C4-2B (cell line): ENCODE data around the gene LEUTX.

Experiments
- H3K27ac ChIP-seq: fragments of 450-650 bp; 2 replicates; pipeline ENCODE4 v1.5.1; 2017
- ZFX ChIP-seq: fragments of 450-650 bp; IDR thresholded peaks from 2 replicates; pipeline ENCODE4 v1.6.1; 2017
- TF ChIP-seq, protein P1 (sequence below): fragments of 450-650 bp; conservative IDR thresholded peaks from 2 replicates; pipeline ENCODE4 v1.5.1; 2017; ENCODE audit warnings: mild to moderate bottlenecking

The LEUTX gene

DNA sequence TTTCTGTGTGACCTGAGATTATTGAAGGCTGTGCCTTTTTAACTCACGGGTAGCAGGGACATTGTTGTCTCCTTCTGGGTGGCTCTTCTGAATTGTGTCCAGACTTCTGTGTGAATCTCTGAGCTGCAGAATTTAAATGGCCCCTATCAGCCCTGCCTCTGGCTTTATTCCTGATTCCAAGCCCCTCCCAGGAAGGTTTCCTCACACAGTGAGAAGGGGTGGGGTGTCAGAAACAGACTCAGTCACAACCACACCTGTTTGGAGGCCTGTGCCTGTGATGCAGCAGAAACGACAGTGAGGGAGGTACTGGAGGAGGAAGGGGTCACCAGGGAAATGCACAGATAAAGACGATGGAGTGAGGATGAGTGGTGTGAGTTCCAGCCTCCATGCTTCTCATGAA lies 40.8 kb upstream of the LEUTX start, which contains the start of gene CLC:
CLC (minus strand) TSS at position 139 of the 400 bp plus-strand sequence; CDS start at position 62, 77 bp downstream.
- no peak within 1 kb of the TSS for H3K27ac ChIP-seq
- TF ChIP-seq ZFX: no peak
- TF ChIP-seq, protein P1, sequence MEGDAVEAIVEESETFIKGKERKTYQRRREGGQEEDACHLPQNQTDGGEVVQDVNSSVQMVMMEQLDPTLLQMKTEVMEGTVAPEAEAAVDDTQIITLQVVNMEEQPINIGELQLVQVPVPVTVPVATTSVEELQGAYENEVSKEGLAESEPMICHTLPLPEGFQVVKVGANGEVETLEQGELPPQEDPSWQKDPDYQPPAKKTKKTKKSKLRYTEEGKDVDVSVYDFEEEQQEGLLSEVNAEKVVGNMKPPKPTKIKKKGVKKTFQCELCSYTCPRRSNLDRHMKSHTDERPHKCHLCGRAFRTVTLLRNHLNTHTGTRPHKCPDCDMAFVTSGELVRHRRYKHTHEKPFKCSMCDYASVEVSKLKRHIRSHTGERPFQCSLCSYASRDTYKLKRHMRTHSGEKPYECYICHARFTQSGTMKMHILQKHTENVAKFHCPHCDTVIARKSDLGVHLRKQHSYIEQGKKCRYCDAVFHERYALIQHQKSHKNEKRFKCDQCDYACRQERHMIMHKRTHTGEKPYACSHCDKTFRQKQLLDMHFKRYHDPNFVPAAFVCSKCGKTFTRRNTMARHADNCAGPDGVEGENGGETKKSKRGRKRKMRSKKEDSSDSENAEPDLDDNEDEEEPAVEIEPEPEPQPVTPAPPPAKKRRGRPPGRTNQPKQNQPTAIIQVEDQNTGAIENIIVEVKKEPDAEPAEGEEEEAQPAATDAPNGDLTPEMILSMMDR: no peak

DNA sequence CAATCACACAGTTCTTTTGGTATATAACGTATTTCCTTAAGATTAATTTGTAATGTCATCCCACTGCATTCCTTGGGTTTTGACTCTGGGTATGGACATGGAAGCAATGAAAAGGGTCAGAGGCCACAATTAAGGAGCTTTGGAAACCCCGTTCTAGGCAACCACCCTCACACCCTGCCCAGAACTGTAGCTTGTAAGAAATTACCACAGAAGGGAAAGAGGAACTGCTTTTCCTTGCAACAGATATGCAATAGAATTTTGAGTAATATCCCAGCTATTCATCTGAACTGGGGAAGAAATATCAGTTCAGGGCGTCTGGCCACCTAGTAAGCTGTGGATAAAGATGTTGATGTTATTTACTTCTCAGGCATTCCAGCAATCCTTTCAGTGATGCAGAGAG lies 39.8 kb upstream of the LEUTX start:
- no peak overlapping the region for H3K27ac ChIP-seq
- TF ChIP-seq, protein P1: no peak
- TF ChIP-seq ZFX: no peak

DNA sequence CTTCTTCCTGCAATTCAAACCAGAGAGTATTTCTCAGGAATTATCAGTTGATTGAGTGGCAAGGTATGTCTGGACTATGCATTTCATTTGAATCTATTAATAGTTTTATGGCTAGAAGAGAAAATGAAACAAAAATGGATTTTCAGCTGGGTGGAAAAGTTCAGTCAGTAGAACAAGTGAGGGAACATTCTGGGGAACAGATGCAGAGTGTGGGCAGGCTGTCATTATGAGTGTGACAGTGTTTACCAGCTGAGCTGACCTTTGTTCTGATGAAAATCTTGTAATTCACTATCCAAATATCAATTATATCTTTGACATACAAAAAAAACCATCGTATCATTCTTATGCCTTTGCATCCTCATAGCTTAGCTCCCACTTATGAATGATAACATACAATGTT lies 38.3 kb upstream of the LEUTX start:
- H3K27ac ChIP-seq: no peak overlapping the region
- TF ChIP-seq ZFX: no peak
- TF ChIP-seq, protein P1: no peak

DNA sequence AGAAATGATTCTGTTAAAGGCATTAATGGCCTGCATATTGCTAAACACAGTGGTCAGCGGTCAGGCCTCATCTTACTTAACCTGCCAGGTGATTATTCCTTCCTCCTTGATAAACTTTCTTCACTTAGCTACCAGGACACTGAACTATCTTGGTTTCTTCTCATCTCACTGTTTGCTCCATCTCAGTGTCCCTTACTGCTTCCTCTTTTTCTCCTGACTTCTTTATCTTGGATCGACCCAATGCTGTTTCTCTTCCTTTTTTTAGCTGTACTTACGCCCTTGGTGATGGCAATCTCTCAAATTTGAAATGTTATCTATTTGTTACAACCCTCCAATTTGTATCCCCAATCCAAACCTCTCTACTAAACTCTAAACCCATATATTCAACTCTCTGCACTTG lies 33.0 kb upstream of the LEUTX start:
- TF ChIP-seq, protein P1: no peak
- no peak for TF ChIP-seq ZFX
- no peak overlapping the region for H3K27ac ChIP-seq

DNA sequence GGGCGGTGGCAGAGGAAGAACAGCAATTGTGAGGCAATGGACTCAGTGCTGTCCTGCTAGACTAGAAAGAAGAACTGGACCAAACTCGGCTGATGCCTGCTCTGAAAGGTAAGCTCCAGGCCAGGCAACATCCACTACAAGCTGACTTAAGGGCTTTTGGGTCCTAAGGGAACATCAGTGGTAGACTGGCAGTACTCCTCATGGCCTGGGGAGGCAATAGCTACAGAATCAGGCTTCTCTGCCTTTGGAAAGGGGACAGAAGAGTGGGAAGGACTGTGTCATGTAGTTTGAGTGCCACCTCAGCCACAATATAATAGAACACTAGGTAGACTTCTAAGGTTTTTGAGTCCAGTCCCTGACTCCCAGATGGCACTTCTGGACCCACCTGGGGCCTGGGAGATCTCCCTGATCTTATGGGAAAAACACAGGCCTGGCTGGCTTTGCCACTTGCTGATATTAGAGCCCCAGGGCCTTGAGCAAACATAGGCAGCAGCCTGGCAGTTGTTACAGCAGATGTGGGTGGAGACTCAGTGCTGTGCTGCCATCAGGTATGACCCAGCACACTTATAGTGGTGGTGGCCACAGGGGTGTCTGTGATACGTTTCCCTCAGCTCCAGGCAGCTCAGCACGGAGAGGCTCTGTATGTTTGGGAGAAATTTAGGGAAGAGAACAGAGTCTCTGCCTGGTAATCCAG lies 31.7 kb upstream of the LEUTX start:
- no peak overlapping the region for H3K27ac ChIP-seq
- no peak for TF ChIP-seq ZFX

DNA sequence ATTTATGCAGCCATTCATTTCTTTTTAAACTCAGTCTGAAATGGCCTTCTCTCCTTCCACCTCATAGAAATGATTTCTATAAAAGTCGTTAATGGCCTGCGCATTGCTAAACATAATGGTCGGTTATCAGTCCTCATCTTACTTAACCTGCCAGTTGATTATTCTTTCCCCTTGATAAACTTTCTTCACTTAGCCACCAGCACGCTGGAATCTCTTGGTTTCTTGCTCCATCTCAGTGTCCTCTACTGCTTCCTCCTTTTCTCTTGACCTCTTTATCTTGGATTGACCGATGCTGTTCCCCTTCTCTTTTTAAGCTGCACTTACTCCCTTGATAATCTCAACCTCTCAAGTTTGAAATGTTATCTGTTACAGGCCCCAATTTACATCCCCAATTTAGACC lies 28.7 kb upstream of the LEUTX start:
- H3K27ac ChIP-seq: no peak overlapping the region
- TF ChIP-seq, protein P1: no peak
- TF ChIP-seq ZFX: no peak

DNA sequence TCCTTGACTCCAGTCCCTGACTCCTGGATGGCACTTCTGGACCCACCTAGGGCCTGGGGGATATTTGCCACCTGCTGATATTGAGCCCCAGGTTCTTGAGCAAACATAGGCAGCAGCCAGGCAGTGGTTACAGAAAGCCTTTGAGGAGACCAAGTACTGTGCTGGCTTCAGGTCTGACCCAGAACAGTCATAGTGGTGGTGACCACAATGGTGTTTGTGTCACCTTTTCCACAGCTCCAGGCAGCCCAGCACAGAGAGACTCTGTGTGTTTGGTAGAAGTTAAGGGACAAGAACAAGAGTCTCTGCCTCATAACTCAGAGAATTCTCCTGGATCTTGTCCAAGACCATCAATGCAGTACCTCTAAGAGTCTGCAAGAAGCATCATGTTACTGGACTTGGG lies 26.3 kb upstream of the LEUTX start:
- H3K27ac ChIP-seq: no peak overlapping the region
- TF ChIP-seq, protein P1: no peak
- TF ChIP-seq ZFX: no peak

DNA sequence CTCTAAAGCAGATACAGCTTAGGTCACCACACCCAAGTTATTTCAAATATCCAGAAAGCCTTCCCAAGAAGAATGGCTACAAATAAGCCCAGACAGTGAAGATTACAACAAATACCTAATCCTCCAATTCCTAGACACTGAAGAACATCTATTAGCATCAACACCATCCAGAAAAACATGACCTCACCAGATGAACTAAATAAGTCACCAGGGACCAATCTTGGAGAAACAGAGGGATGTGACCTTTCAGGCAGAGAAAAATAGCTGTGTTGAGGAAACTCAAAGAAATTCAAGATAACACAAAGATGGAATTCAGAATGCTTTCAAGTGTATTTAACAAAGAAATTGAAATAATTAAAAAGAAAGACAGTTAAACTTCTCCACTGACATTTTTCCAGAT lies 25.9 kb upstream of the LEUTX start:
- H3K27ac ChIP-seq: no peak overlapping the region
- TF ChIP-seq, protein P1: no peak
- TF ChIP-seq ZFX: no peak
